Activated CD4-positive, alpha-beta T cell treated with anti-CD3 and anti-CD28 coated beads, Interleukin-2, amount 10 ng/mL, durations not matched to agents 24 days and 14 days (primary cell): Measurements from ENCODE around the gene OSGIN1. TPM values are rescaled to one million over a fixed set of nuclear protein-coding genes. Genes with fewer than 3 reads are reported as not detected.
A peak's percentile ranks its signal among the peaks of the same experiment; 100 is the strongest.

Experiments used
- DNase-seq: peaks from one replicate; pipeline ENCODE4 v3.0.0; 2022
- H3K27ac Mint-ChIP-seq: one replicate; pipeline ENCODE4 v1.8.0; 2022; ENCODE audit warnings: mild to moderate bottlenecking, mixed read lengths
- H3K27me3 Mint-ChIP-seq: one replicate; pipeline ENCODE4 v1.8.0; 2022; ENCODE audit warnings: mixed read lengths
- H3K36me3 Mint-ChIP-seq: one replicate; pipeline ENCODE4 v1.8.0; 2022; ENCODE audit warnings: low read depth, mild to moderate bottlenecking, mixed read lengths
- H3K4me1 Mint-ChIP-seq: one replicate; pipeline ENCODE4 v1.8.0; 2021; ENCODE audit warnings: mixed read lengths
- H3K4me3 Mint-ChIP-seq: one replicate; pipeline ENCODE4 v1.8.0; 2022; ENCODE audit warnings: mild to moderate bottlenecking, moderate library complexity, mixed read lengths
- H3K9me3 Mint-ChIP-seq: one replicate; pipeline ENCODE4 v1.8.0; 2021; ENCODE audit warnings: mixed read lengths
- intact Hi-C: fragments of 100-400 bp; cut with micrococcal nuclease; formaldehyde crosslinking; loops from one replicate; pipeline ENCODE4 v1.15.1; 2023
- total RNA-seq: library from RNA; stranded (reverse); gene quantifications from 2 replicates; pipeline ENCODE4 v1.2.3, GENCODE V29; 2022

The OSGIN1 gene
- total RNA-seq, 1 donor from 2014 or later, result 0.72 TPM

DNA sequence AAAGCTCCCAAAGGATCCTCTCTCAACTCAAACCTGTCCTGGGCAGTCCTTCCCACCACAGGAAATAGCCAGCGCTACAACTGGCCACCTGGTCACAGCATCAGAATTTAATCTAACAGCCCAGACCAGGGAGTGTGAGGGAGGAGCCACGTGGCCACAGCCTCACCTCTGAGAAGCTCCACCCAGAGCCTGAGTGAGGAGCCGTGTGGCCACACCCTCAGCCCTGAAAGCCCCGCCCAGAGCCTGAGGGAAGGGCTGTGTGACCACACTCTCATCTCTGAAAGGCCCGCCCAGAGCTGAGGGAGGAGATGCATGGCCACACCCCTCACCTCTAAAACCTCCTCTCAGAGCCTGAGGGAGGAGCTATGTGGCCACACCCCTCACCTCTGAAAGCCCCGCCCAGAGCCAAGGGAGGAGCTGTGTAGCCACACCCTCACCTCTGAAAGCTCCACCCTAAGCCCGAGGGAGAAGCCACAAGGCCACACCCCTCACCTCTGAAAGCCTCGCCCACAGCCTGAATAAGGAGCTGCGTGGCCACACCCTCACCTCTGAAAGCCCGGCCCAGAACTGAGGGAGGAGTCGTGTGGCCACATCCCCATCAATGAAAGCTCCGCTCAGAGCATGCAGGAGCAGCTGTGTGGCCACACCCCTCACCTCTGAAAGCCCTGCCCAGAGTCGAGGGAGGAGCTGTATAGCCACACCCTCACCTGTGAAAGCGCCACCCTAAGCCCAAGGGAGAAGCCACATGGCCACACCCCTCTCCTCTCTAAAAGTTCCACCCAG lies 60.9 kb downstream of the OSGIN1 start:
- Mint-ChIP-seq H3K4me3 (no peak overlapping the region), H3K4me1 (peaks cover 3% of the 10 kb centered on the region), H3K27me3 (no peaks in the 10 kb centered on the region), H3K9me3 (no peaks in the 10 kb centered on the region), H3K27ac (no peak overlapping the region), H3K36me3 (no peaks in the 10 kb centered on the region)
- peak; percentile 87 for DNase-seq
- intact Hi-C loops, result no loop called here

DNA sequence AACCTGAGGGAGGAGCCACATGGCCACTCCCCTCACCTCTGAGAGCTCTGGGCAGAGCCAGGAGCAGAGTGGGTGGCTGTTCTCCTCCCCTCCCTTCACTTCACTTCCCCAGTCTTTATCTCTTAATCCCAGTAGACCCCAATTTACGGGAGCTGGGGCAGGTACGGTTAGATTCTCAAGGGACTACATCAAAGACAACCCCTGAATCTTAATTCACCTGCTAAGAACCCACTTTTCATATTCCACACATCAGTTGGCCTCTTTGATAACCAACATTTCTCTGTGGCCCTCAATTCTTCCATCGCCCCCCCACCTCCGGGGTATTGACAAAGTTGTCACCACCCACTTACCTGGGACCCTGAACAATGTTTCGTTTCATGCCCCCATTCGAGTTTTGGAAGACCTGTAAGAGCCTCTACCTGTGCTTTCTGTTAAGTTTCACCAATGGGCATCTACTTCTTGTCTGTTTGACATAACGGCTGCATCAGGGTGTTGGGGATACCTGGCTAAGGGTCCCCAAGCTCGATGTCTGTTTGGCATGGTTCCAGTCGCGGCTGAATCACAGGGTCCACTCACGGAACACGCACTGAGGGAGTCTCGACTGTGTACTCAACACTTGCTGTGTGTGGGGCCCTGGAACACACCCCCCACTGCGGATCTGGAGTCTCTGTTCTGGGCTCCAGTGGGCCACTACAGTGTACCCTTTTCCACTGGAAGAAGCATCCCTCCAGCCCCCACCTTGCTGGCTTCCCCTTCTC lies 61.7 kb downstream of the OSGIN1 start:
- no peak for DNase-seq
- H3K9me3 Mint-ChIP-seq, result no peaks in the 10 kb centered on the region
- no peaks in the 10 kb centered on the region for H3K27me3 Mint-ChIP-seq
- intact Hi-C loops, result no loop called here
- no peak overlapping the region for H3K27ac Mint-ChIP-seq
- H3K4me3 Mint-ChIP-seq, result no peak overlapping the region
- H3K4me1 Mint-ChIP-seq, result peaks cover 3% of the 10 kb centered on the region
- no peaks in the 10 kb centered on the region for H3K36me3 Mint-ChIP-seq

DNA sequence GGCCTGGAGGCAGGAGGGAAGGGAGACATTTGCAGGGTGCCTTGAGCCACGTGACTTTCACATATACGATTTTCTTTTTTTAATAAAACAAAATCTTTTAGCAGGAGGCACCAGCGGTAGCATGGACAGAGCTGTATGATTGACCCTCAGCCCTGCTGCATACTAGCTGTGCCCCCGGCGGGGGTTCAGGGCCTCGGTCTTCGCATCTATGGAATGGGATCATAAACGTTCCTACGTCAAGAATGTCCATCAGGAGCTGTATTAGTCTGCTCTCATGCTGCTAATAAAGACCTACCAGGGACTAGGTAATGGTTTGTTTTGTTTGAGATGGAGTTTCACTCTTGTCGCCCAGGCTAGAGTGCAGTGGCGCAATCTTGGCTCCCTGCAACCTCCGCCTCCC lies 62.4 kb downstream of the OSGIN1 start:
- H3K27ac Mint-ChIP-seq, result no peak overlapping the region
- intact Hi-C loops, result no loop called here
- no peak for DNase-seq
- no peaks in the 10 kb centered on the region for H3K27me3 Mint-ChIP-seq
- no peaks in the 10 kb centered on the region for H3K36me3 Mint-ChIP-seq
- no peak overlapping the region for H3K4me3 Mint-ChIP-seq
- H3K4me1 Mint-ChIP-seq, result peaks cover 3% of the 10 kb centered on the region
- no peaks in the 10 kb centered on the region for H3K9me3 Mint-ChIP-seq

Other genes with a start within 250 kb of the OSGIN1 start
- gene HSBP1, start 145.3 kb upstream of the OSGIN1 start, total RNA-seq, result 119 and 128 TPM in 2 replicates
- 5.0 and 5.3 TPM in 2 replicates for gene MLYCD, start 54.1 kb upstream of the OSGIN1 start, total RNA-seq
- not detected in 2 replicates for gene NECAB2, start 15.0 kb downstream of the OSGIN1 start, total RNA-seq
- not detected in 2 replicates for gene SLC38A8, start 89.6 kb downstream of the OSGIN1 start, total RNA-seq
- 49.6 and 52.3 TPM in 2 replicates for gene MBTPS1, start 163.7 kb downstream of the OSGIN1 start, total RNA-seq
- 16.4 and 17.6 TPM in 2 replicates for gene HSDL1, start 191.9 kb downstream of the OSGIN1 start, total RNA-seq
- not detected in 2 replicates for gene DNAAF1, start 192.1 kb downstream of the OSGIN1 start, total RNA-seq
- 60.3 and 61.1 TPM in 2 replicates for gene TAF1C, start 233.8 kb downstream of the OSGIN1 start, total RNA-seq
- not detected in 2 replicates for gene ADAD2, start 237.9 kb downstream of the OSGIN1 start, total RNA-seq